HepG2 (cell line): ENCODE data around the gene VAMP8. TPM values are rescaled to one million over a fixed set of nuclear protein-coding genes. Genes with fewer than 3 reads are reported as not detected.
"Not testable (repeated sequence)": the region's sequence is repeated elsewhere in the genome, so short reads cannot be mapped to it uniquely, and the experiment has no call there.

Experiments used
- ATAC-seq: fragments of 200-7000 bp; cut with Tn5 transposase; 3 replicates; pipeline ENCODE4 v1.9.1; 2020; ENCODE audit warnings: mild to moderate bottlenecking, moderate library complexity
- BruUV-seq: library from RNA; stranded (reverse); fragments of 400-500 nt; replicated peaks from 2 replicates; lab custom pipeline; 2021; lab: Mats Ljungman, UMichigan
- CTCF ChIA-PET: fragments of 300-600 bp; formaldehyde crosslinking; extraction: SDS; loops from one replicate; lab custom pipeline; 2021; ENCODE audit warnings: low total read pairs, inconsistent platforms, low intra/inter-chr PET ratio; lab: Yijun Ruan, JAX
- POLR2A ChIA-PET: fragments of 350-600 bp; sonication (Branson Sonifier 250); formaldehyde crosslinking; loops from one replicate; lab custom pipeline; 2020; ENCODE audit warnings: antibody characterized with exemption, inconsistent platforms; lab: Yijun Ruan, JAX
- DNase-seq: peaks from one replicate; pipeline ENCODE4 v3.0.0-alpha.2; 2015; ENCODE audit warnings: low spot score
- FAIRE-seq: peaks from 3 replicates; lab custom pipeline; 2011; peaks lifted over from hg19 to GRCh38; lab: Jason Lieb, UNC
- H2AFZ ChIP-seq: one replicate; pipeline ENCODE4 v1.6.1; 2011; ENCODE audit warnings: low read length, inconsistent platforms
- H3K27ac ChIP-seq: fragments of 300-600 bp; 3 replicates; pipeline ENCODE4 v1.8.0; 2011; ENCODE audit warnings: mixed run types, mild to moderate bottlenecking, mixed read lengths, low read length, inconsistent platforms; ENCODE audit not compliant: insufficient read depth; ENCODE audit errors: extremely low read length
- H3K27me3 ChIP-seq, 2 experiments: fragments of 200-600 bp in 1 of 2; 2 replicates in 1 of 2; 3 replicates in 1 of 2; pipeline versions ENCODE4 v1.6.0 to v1.8.0; 2011; ENCODE audit warnings: low read length in 2 of 2, mild to moderate bottlenecking in 2 of 2, moderate library complexity in 2 of 2, inconsistent platforms in 1 of 2; ENCODE audit not compliant: insufficient read depth in 2 of 2, control insufficient read depth in 1 of 2
- H3K36me3 ChIP-seq, 2 experiments: fragments of 200-600 bp in 1 of 2; replicated peaks in 1 of 2; 2 replicates in 1 of 2; 3 replicates in 1 of 2; pipeline versions ENCODE4 v1.5.1 to v1.8.0; 2011; ENCODE audit warnings: low read length in 2 of 2, inconsistent platforms in 1 of 2; ENCODE audit not compliant: insufficient read depth in 2 of 2, control insufficient read depth in 1 of 2
- H3K4me1 ChIP-seq: 2 replicates; pipeline ENCODE4 v1.5.1; 2012; ENCODE audit warnings: low read length, inconsistent platforms; ENCODE audit not compliant: insufficient read depth
- H3K4me2 ChIP-seq: 2 replicates; pipeline ENCODE4 v1.6.0; 2011; ENCODE audit warnings: low read depth, low read length, inconsistent platforms
- H3K4me3 ChIP-seq, 3 experiments: fragments of 200-600 bp in 1 of 3; sonication (generic), shearing (Covaris generic) in 1 of 3; replicated peaks in 1 of 3; 2 replicates each; pipeline ENCODE4 v1.5.1; 2011 to 2016; ENCODE audit warnings: low read length in 3 of 3, inconsistent platforms in 2 of 3, low read depth in 2 of 3, mild to moderate bottlenecking in 2 of 3, control low read depth in 1 of 3, mixed read lengths in 1 of 3; ENCODE audit not compliant: insufficient read depth in 1 of 3
- H3K79me2 ChIP-seq: one replicate; pipeline ENCODE4 v1.6.1; 2011; ENCODE audit warnings: low read length, inconsistent platforms; ENCODE audit not compliant: insufficient read depth
- H3K9ac ChIP-seq: 2 replicates; pipeline ENCODE4 v1.6.0; 2011; ENCODE audit warnings: mild to moderate bottlenecking, low read depth, low read length, inconsistent platforms; ENCODE audit not compliant: insufficient read depth
- H3K9me3 ChIP-seq: 2 replicates; pipeline ENCODE4 v1.5.1; 2012; ENCODE audit warnings: mild to moderate bottlenecking, low read length
- H4K20me1 ChIP-seq: 2 replicates; pipeline ENCODE4 v1.6.0; 2011; ENCODE audit warnings: inconsistent platforms, mild to moderate bottlenecking, low read length, moderate library complexity; ENCODE audit not compliant: insufficient read depth
- ETV6 ChIP-seq: sonication (generic); formaldehyde crosslinking; conservative IDR thresholded peaks from 2 replicates; pipeline ENCODE4 v1.4.0; 2020; ENCODE audit warnings: missing genetic modification reagents
- NRL ChIP-seq: sonication (generic); formaldehyde crosslinking; IDR thresholded peaks from 2 replicates; pipeline ENCODE4 v1.5.0; 2020; ENCODE audit warnings: missing genetic modification reagents, mild to moderate bottlenecking, moderate library complexity, borderline replicate concordance
- POGZ ChIP-seq: sonication (generic); formaldehyde crosslinking; IDR thresholded peaks from 2 replicates; pipeline ENCODE4 v1.4.0; 2020; ENCODE audit warnings: mild to moderate bottlenecking, missing genetic modification reagents
- SRY ChIP-seq: sonication (generic); formaldehyde crosslinking; IDR thresholded peaks from 2 replicates; pipeline ENCODE4 v1.8.0; 2022; ENCODE audit warnings: mild to moderate bottlenecking, missing genetic modification reagents
- ZNF275 ChIP-seq: sonication (generic); formaldehyde crosslinking; IDR thresholded peaks from 2 replicates; pipeline ENCODE4 v1.8.0; 2022; ENCODE audit warnings: missing genetic modification reagents, mild to moderate bottlenecking, inconsistent platforms, borderline replicate concordance
- ZNF350 ChIP-seq: sonication (generic); formaldehyde crosslinking; IDR thresholded peaks from 2 replicates; pipeline ENCODE4 v1.4.0; 2020; ENCODE audit warnings: mild to moderate bottlenecking, low read depth, missing genetic modification reagents, borderline replicate concordance
- ZNF430 ChIP-seq: sonication (generic); formaldehyde crosslinking; IDR thresholded peaks from 2 replicates; pipeline ENCODE4 v1.9.0; 2021; ENCODE audit warnings: mild to moderate bottlenecking, missing genetic modification reagents
- ZNF772 ChIP-seq: sonication (generic); formaldehyde crosslinking; IDR thresholded peaks from 2 replicates; pipeline ENCODE4 v1.5.0; 2020; ENCODE audit warnings: mild to moderate bottlenecking, missing genetic modification reagents
- ZNF784 ChIP-seq: sonication (generic); formaldehyde crosslinking; IDR thresholded peaks from 2 replicates; pipeline ENCODE4 v1.5.1; 2020; ENCODE audit warnings: missing genetic modification reagents, mild to moderate bottlenecking, borderline replicate concordance
- WGBS: methylation state at CpG from one replicate; pipeline ENCODE4 v1.1.6; 2017; ENCODE audit warnings: low lambda C conversion rate; 5-methylcytosine and 5-hydroxymethylcytosine counted together
- in situ Hi-C: cut with HindIII; loops from 2 replicates; pipeline ENCODE4 v1.10.0; 2017; ENCODE audit warnings: low pct_unique_long_range_greater_than_20kb; ENCODE audit not compliant: extremely low pct_ligation_motif_present
- intact Hi-C: fragments of 100-400 bp; cut with micrococcal nuclease; formaldehyde crosslinking; loops from one replicate; pipeline ENCODE4 v1.10.0; 2022; ENCODE audit not compliant: unreplicated experiment
- polyA plus RNA-seq, 8 experiments: library from polyadenylated mRNA; depleted of rRNA in 3 of 8; stranded (reverse) in 7 of 8; unstranded in 1 of 8; fragments of >200 nt; fragmentation: Illumina TruSeq in 4 of 8; extraction: Trizol in 4 of 8; gene quantifications; 2 replicates each; pipeline versions ENCODE4 v1.2.1 to v1.2.3, GENCODE V29; 2011 to 2016; ENCODE audit warnings: low read depth in 4 of 8, missing spikeins in 1 of 8, mixed read lengths in 1 of 8; ENCODE audit not compliant: insufficient read depth in 1 of 8
- total RNA-seq, 5 experiments: library from RNA; depleted of rRNA; stranded (reverse); fragments of >200 nt; fragmentation: Illumina TruSeq; extraction: Trizol; gene quantifications; 2 replicates each; pipeline ENCODE4 v1.2.3, GENCODE V29; 2016; ENCODE audit warnings: low read depth in 1 of 5

The VAMP8 gene
- total and polyA plus RNA-seq, 2 of the 13 experiments (the other 11 are each of a cell fraction or from before 2014, with no cell fraction given) = 83.3 to 157 TPM

DNA sequence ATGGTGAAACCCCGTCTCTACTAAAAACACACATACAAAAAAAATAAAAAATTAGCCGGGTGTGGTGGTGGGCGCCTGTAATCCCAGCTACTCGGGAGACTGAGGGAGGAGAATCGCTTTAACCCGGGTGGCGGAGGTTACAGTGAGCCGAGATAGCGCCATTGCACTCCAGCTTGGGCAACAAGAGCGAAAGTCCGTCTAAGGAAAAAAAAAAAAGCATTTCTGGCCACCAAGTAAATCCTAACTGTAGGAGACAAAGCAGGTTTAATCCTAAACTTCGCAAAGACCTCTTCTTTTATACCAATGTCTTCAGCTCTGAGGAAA is 17.0 kb upstream of the VAMP8 start:
- DNase-seq, H2AFZ ChIP-seq, H3K27me3 ChIP-seq, BruUV-seq, CTCF ChIA-PET, FAIRE-seq, H3K9me3 ChIP-seq, in situ Hi-C loops, H4K20me1 ChIP-seq: not testable (repeated sequence)
- intact Hi-C loops = loop anchor here (2.0 kb wide), 1 partner anchor 16 kb away; the partner anchor contains the start of gene VAMP8
- H3K9ac ChIP-seq = peak overlapping the region; percentile 92
- WGBS = 2% methylated on average over 12 of the region's 12 CpGs
- H3K27ac ChIP-seq = peak overlapping the region; percentile 91
- TF ChIP-seq ZNF430 (CRISPR knock-in tag) (peak; percentile 50; the same call in 1 of the 2 replicates), SRY (CRISPR knock-in tag) (0 out of 2 replicates have a peak, but pooled peaks have one; percentile 52), ZNF350 (0 out of 2 replicates have a peak, but pooled peaks have one; percentile 25), ZNF772 (CRISPR knock-in tag) (0 out of 2 replicates have a peak, but pooled peaks have one; percentile 23), ZNF275 (CRISPR knock-in tag) (0 out of 2 replicates have a peak, but pooled peaks have one; percentile 2), NRL (CRISPR knock-in tag) (0 out of 2 replicates have a peak, but pooled peaks have one; percentile 32), ZNF784 (CRISPR knock-in tag) (0 out of 2 replicates have a peak, but pooled peaks have one; percentile 8), POGZ (CRISPR knock-in tag) (peak; percentile 48; the same call in 1 of the 2 replicates), ETV6 (CRISPR knock-in tag) (0 out of 2 replicates have a peak, but pooled peaks have one; percentile 13)
- POLR2A ChIA-PET = interaction anchor here (0.8 to 20.8 kb wide), 17 partner anchors 10 to 253 kb away, joined by 3 to 645 read pairs (median 18); partner anchors contain the start of genes C2orf68, ELMOD3, MAT2A and RETSAT
- ATAC-seq = peak; percentile 1; the same call in 1 of the 3 replicates
- H3K4me1 ChIP-seq = peaks cover 55% of the 10 kb centered on the region
- peak overlapping the region; percentile 84 to 98 (median 91) for H3K4me3 ChIP-seq
- peak overlapping the region; percentile 96 for H3K4me2 ChIP-seq
- peaks cover 7 to 35% of the 10 kb centered on the region in 2 experiments for H3K36me3 ChIP-seq
- H3K79me2 ChIP-seq = peaks cover 41% of the 10 kb centered on the region
